Stimulated activated CD8-positive, alpha-beta memory T cell treated with anti-CD3 and anti-CD28 coated beads, Interleukin-12 subunit alpha, Interleukin-12 subunit beta, amount 100 ng/mL, for 24 hours (primary cell): ENCODE measurements around the gene ATP6V1C2.
A peak's percentile ranks its signal among the peaks of the same experiment; 100 is the strongest.
"Not testable (repeated sequence)": the region's sequence is repeated elsewhere in the genome, so short reads cannot be mapped to it uniquely, and the experiment has no call there.

Experiments
- DNase-seq: peaks from one replicate; pipeline ENCODE4 v3.0.0-alpha.2; 2020; ENCODE audit errors: extremely low read depth

Gene ATP6V1C2

DNA sequence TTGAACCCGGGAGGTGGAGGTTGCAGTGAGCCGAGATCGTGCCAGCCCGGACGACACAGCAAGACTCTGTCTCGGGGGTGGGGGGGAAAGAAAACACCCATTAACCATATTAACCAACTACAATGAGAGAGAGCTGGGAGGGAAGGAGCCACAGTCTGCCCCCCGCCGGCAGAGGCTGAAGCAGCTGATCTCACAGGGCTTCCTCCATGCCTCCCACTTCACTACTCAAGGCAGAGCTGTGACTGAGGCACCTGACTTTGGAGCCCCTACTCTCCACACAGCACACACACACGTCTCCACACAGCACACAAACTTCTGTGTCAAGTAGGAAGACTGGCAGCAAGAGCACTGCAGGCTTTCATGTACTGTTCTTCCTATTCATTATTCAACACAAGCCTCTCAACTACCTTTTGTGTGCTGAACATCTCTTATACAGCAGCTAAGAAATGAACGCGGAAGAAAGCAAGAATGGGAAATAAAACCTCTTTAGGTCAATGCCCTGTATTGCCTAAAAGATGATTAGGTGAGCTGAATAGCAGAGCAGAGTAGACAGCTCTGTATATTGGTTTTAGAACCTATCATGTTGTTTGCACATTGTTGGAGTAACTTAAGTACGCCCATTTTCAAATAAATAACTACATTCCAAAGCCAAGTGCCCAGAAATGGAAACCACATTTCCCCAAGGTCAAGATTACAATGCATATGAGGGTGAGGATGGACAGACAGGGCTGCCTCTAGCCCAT lies 65.0 kb downstream of the ATP6V1C2 start:
- DNase-seq: no peak

DNA sequence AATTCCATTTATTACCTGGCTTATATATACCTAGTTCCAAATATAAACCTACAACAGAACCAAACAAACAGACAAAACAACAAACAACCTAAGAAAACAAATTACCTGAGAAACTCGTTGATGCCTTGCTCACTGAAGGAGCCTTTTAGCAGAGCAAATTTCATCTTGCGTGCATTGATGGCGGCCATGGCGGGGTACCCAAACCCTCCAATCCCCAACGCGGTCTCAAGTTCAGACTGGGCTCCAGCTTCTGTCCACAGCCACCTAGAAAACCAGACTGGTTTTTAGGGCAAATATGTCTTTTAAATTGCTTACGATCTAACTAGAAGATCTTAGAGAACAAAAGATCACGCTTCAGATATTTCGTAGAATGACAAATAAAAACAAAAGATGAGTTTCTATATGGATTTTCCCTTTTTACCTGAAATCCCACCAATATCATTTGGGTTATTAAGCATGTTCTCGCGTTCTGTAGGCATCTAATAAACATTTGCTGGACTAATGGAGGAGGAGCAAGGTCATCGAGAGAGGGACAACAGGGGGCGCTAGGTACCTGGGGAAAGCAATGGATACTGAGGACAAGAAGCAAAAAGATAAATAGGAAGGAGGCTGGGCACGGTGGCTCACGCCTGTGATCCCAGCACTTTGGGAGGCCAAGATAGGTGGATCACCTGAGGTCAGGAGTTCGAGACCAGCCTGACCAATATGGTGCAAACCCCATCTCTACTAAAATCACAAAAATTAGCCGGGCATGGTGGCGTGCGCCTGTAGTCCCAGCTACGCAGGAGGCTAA lies 65.9 kb downstream of the ATP6V1C2 start:
- no peak for DNase-seq

DNA sequence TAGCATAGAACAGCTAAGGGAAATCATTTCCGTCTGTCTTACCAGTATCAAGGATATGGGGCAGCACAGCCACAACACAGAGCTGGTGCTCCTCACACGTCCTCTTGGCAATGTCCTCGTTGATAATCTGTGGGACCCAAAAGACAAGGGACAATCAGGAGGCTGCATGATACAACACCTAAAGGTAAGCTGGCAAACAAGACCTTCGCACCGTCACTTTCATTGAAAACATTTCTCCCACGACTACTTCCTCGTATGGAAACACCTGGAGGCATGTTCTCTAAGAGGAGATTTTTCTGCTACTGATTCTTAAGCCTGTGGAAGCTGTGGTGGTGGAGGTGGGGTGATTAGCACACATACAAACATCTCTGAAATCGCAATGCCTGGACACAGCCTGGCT lies 67.4 kb downstream of the ATP6V1C2 start:
- DNase-seq: no peak

DNA sequence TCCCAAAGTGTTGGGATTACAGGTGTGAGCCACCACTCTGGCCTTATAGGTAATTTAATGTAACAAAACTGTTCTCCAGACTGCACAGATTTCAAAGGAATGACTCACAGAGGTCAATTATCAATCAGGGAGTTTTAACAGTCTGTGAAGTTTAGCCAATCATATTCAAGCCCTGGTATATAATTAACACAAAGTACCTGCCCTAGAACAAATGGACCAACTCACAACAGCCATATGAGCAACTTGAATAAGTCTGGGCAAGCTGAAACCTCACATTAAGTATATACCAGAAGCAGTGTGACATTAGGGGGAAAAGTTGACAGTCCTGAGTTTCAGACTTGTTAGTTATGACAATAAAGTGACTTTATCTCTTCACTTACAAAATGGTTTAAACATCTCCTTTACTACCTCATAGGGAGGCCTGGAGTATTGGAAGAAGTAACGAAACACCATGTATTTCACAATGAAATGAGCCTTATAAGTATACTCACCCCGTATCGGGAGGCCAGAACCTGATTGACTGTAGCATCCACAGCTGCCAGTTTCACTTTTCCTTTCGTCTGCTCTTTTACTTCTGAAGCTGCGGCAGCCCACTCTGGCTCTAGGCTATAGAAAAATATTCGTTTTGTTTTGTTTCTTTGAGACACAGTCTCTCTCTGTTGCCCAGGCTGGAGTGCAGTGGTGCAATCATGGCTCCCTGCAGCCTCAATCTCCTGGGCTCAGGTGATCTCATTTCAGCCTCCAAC lies 69.0 kb downstream of the ATP6V1C2 start:
- no peak for DNase-seq

DNA sequence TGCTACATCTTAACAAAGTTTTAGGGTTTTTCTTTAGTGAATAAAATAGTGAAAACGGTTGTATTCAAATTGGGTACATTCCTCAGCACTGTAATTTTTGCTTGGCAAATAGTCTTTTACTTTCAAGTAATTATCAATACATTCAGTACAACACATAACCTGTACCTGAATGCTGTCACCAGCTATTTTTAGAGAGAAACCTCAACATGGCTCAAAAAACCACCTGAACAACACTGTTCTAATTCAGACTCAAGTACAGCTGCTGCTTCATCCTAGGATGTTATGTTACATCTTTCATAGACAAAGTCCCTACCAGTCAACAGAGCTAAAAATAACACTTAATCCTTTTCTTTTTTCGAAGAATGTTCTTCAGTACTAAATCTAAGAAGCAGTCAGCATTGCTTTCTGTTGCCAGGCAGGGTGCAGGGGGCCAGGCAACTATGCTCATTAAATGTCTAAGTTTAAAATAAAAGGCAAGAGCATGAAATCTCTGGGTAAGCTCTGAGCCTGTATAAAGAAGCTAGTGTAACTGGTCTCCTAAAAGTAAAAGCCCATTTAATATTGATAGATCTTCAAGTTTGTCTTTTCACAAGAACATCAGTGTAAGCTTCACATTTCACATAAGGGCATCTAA lies 70.7 kb downstream of the ATP6V1C2 start:
- no peak for DNase-seq

DNA sequence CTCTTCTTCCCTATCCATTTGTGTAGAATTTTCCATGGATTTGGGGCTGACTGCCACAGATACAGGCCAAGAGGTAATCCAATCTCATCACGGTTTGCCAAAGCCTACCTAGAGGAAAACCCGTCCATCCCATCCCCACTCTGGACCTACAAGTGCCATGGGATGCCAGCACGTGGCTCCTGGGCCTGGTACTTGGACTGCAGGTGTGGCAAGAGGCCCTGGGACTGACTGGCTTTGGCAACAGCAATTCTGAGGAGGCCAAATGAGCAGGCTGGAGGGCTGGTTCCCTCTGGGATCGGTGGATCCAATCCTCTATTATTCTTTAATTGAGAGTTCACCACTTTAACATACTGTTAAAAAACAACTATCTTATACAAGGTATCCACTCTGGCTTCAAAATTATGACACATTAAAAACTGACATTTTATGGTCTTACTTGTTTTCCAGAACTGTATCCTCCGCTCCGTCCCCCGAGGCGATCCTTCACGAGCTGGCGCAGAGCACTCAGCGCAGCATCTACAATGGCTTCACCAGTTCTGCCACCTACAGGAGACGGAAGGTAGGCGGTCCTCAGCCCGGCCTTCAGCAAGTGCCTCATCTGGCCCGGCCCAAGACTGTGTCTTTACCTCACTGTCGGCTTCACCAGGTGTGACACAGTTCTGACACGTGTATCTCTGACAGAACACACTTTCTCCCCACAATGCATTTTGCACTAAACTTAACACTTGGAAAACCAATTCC lies 71.4 kb downstream of the ATP6V1C2 start:
- no peak for DNase-seq

DNA sequence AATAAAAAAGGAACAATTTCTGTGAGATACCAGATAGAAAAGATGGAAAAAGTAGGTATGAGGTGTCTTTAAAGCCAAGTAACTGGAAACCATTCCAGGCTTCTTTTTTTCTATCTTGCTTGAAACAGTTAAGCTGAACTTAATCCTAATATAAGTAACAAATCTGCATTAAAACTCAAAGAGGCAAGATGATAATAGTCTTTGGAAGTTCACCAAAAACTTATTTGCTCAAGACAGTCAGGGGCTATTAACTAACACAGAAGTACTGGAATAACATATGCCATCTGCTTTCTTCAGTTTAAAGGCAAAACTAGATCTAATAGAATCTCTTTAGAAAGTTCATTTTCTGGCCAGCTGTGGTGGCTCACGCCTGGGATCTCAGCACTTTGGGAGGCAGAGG lies 72.4 kb downstream of the ATP6V1C2 start:
- DNase-seq: no peak

DNA sequence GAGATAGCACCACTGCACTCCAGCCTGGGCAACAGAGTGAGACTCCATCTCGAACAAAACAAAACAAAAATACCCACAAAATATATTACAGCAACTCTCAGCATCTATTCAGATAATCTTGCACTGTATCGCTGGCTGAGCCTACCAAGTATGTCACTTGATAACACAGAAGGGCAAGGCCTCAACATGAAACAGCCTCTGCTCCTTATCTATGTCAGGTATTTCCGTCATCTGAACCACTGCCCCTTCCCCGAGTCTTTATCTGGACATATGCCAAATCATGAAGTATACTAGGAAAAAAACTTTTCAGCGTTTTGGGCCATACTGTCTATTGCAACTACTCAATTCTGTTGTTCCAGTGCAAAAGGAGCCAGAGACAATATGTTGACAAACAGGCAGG lies 73.4 kb downstream of the ATP6V1C2 start:
- DNase-seq: no peak

DNA sequence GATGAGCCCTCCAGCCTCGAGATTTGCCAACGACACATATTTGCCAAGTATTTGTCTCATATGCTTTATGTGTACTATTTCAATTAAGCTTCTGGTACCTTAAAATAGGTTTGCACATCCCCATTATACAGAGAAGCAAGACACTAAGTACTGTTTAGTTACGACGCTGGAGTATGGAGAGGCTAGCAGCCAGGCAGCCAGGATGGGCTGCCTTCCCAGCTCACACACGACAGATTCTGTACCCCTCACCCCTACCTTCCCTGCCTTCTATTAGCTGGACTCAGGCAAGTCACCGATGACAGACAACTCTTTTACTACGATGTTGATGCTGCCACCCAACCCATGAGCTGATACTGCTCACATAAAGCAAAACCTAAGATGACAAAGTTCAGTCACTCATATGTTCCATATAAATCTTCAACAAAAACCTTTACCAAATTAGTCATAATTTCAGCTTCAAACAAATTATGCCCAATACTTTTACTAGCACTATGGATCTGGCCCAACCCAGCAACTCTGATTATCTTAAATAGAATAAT lies 74.1 kb downstream of the ATP6V1C2 start:
- no peak for DNase-seq

DNA sequence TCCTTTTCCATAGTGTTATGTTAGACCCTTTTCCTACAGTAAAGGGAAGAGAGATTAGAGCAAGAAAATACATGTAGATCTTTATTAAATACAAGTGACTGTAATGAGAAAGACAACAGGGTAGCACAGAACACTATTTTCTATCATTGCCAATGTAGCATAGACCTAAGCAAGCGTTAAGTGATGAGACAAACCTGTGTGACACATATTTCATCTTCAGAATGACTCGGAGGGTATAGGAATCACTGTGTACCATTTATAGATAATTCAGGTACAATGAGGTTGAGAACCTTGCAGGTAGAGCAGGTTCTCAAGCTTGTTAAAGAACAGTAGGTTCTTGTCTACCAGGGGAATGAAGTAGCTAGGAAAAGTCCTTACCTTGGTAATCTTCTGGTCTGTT lies 75.3 kb downstream of the ATP6V1C2 start:
- no peak for DNase-seq

DNA sequence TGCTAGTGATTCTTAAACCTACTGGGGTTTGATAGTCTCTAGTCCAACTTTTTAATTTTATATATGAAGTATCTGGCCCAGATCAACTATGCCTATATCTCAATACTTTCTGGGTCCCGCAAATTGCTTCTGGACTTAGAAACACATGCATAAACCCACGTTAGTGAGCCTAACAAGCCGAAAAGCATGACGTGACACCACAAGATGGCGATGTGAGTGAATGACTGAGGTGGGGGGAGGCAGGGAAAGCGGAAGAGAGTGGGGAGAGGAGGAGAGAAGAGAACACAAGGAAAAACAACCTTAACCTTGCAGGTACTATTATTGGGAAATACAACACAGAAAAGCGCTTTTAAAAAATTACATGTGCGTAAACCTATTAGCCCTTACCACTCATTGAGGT lies 77.4 kb downstream of the ATP6V1C2 start:
- DNase-seq: no peak

DNA sequence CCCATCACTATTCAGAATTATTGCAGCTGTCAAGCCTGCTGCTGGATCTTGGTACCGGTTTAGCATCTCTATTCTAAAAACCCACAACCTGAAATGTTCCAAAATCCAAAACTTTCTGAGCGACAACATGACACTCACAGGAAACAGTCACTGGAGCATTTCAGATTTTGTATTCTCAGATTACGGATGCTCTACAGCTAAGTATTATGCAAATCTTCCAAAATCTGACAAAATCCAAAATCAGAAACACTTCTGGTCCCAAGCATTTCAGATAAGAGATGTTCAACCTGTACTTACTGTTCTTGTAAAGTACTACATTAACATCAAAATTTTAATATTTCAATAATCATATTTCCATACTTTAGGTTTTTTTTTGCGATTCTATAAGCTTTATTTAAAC lies 78.7 kb downstream of the ATP6V1C2 start:
- DNase-seq: no peak

DNA sequence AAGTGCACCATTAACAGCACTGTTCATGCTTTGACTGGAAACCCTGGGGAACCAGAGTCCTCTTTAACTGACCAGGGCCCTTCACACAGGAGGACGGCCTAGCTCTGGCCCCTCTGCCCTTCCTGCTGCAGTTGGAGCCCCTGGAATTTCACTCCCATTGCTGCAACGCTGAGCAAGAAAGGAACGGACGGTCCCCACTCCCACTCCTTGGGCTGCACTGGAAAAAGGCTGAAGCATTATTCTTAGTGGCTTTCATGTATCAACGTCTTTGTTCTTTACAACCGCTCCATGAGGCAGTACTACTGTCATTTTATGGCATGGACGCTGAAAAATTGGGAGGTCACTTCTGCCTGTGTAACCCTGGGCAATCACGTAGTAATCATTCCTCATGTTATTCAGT lies 81.2 kb downstream of the ATP6V1C2 start:
- no peak for DNase-seq

DNA sequence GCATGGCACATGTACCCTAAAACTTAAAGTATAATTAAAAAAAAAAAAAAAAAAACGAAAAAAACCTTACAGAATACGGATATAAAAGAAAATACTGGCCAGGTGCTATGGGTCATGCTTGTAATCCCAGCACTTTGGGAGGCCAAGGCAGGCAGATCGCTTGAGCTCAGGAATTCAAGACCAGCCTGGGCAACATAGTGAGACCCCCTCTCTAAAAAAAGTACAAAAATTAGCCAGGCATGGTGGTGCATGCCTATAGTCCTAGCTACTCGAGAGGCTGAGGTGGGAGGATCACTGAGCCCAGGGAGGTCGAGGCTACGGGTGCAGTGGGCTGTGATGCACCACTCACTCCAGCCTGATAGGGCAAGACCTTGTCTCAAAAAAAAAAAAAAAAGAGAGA lies 84.6 kb downstream of the ATP6V1C2 start:
- not testable (repeated sequence) for DNase-seq

DNA sequence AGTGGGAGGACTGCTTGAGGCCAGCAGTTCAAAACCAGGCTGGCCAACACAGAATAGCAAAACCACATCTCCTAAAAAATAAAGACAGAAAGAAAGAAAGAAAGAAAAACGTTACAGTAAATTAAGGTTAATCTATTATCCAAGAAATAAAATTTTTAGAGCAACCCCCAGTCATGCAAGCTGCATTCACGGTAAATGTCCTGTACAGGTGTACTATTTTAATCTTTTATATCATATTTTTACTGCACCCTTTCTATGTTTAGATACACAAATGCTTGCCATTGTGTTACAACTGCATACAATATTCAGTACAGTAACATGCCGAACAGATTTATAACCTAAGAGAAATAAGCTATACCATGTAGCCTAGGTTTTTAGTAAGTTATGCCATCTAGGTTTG lies 85.1 kb downstream of the ATP6V1C2 start:
- no peak for DNase-seq

DNA sequence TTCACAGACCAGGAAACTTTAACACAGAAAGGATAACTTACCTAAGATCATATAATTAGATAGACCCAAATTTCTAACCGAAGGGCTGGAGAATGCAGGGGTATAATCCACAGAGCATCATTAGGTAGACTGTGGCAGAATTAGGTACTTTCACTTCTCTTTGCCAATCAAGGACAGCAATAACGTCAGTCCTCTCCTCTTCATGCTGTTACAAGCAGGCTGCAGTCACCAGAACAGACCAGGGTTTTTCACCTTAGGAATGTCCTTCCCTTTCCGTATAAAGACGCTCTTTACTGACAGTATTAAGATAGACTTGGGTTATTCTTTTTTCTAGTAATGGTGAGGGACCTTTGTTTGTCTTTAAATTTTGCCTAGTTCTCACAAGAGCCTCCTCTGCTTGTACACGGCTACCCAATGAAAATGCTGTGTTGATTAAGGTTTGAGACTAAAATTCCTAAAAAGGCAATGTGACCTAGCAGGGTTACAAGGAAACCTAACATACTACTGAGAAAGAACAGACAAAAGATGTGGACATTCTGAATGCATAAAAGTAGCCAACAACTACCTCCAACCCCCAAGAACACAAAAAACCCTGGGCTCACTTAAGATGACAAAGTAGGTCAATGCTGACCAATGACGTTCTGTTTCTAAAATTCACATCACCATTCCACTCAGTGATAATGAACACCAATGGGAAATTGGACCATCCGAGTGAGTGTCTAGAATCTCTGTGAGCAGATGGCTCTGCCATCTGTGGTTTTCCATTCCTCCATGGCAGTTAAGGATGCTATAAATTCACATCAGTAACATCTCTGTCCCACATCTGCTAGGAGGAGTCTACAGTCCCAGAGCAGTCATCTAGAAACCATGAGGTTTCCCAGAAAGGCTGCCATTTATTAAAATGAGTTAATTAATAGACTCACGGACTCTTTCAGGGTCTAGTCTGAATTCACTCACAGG lies 89.1 kb downstream of the ATP6V1C2 start:
- no peak for DNase-seq

DNA sequence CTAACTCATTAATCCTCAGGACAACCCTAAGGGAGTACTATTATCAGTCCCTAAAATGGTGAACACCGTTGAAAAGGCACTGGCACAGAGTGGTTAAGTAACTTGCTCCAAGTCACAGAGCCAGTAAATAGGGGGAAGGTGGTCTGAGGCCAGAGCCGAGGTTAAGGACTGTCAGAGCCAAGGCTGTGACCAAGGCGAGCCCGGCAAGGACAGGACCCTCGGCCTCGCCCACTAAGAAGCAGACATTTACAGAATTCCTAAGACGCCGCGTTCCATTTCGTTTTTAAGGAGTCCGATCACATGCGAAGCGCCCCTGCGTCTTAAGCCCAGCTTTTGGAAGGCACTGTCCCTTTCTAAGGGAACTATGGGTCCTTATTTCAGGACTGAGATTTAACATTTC lies 90.1 kb downstream of the ATP6V1C2 start:
- DNase-seq: no peak

DNA sequence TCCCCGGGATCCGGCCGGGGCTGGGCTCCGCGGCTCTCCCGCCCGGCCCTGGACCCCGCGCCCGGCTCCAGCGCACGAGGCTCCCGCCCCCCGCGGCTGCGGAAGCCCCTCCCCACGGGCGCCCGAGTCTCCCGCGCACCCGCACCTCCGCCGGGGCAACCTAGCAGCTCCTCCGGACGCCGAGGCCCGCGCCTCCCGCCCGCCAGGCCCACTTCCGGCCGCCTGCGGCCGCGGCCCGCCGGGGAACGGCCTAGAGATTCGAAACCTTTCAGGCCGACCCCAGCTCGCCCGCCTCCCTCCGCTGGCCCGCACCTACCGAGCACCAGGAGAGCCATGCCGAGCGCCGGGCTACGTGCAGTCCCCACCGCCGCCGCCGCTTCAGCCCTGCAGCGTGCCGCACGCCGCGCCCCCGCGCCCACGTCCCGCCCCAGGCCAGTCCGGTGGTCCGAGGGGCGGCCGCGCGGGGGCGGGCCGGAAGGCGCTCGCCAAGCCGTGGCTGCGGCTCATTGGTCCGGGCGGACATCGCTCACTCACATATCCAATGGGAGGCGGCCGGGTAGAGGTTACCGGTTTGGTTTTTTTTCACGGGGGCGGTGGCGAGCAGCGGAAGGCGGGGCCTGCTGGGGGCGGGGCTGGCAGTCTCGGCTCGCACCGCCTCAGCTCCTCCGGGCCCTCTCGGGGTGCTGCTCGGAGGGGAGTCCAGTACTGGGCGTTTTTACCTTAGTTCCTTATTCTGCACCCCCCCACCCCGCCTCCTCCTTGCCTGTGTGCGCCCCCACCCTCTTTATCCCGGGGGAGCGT lies 91.1 kb downstream of the ATP6V1C2 start, which contains the start of gene PDIA6:
TSS of gene PDIA6 (minus strand) at position 424 of the 801 bp plus-strand sequence. CDS start at position 335, 89 bp downstream.
- peak; percentile 89 for DNase-seq
